Activated CD4-positive, alpha-beta T cell treated with anti-CD3 and anti-CD28 coated beads, Interleukin-2, amount 10 ng/mL, durations not matched to agents 7 days and 5 days (primary cell): ENCODE measurements around the gene NGEF. TPM values are rescaled to one million over a fixed set of nuclear protein-coding genes. Genes with fewer than 3 reads are reported as not detected.

Experiments
- CTCF ChIA-PET: fragments of 350-600 bp; sonication (Branson Sonifier 250); formaldehyde crosslinking; loops from one replicate; lab custom pipeline; 2021; ENCODE audit warnings: antibody characterized with exemption; lab: Charles Lee
- POLR2A ChIA-PET: fragments of 350-600 bp; sonication (Branson Sonifier 250); formaldehyde crosslinking; loops from one replicate; lab custom pipeline; 2021; ENCODE audit warnings: antibody characterized with exemption; lab: Charles Lee
- DNase-seq: peaks from one replicate; pipeline ENCODE4 v3.0.0-alpha.2; 2020
- H3K27ac Mint-ChIP-seq: one replicate; pipeline ENCODE4 v1.8.0; 2021; ENCODE audit warnings: mild to moderate bottlenecking, moderate library complexity, mixed read lengths
- H3K27me3 Mint-ChIP-seq: one replicate; pipeline ENCODE4 v1.8.0; 2021; ENCODE audit warnings: mixed read lengths
- H3K36me3 Mint-ChIP-seq: one replicate; pipeline ENCODE4 v1.8.0; 2021; ENCODE audit warnings: low read depth, mixed read lengths
- H3K4me1 Mint-ChIP-seq: one replicate; pipeline ENCODE4 v1.8.0; 2021; ENCODE audit warnings: mixed read lengths
- H3K4me3 Mint-ChIP-seq: one replicate; pipeline ENCODE4 v1.8.0; 2021; ENCODE audit warnings: mild to moderate bottlenecking, moderate library complexity, mixed read lengths
- H3K9me3 Mint-ChIP-seq: one replicate; pipeline ENCODE4 v1.8.0; 2021; ENCODE audit warnings: mixed read lengths
- total RNA-seq, 2 experiments: library from RNA; stranded (reverse); gene quantifications; one replicate each; pipeline ENCODE4 v1.2.3, GENCODE V29; 2021

NGEF gene
- total RNA-seq, 2 experiments from 2014 or later = not detected

DNA sequence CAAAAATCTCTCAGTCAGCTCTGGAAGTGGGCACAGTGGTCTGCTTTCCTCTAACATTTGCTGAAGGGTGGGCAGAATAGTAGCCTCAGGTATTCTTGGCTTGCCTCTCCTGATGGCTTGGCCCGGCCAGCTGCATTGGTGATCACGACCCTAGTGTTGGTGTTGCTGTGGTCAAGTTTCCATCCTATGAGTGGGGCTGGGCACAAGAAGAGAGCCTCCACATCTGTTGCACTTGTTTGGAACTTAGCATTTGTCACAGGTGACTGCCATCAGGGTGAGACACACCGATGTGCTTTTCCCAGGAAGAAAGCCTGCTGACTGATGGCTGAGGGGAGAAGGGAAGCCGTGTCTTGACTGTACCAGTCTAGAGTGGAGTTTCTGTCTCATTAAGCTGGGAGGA is 176.1 kb downstream of the NGEF start:
- Mint-ChIP-seq H3K9me3 (no peaks in the 10 kb centered on the region), H3K27me3 (no peaks in the 10 kb centered on the region), H3K27ac (peak overlapping the region; percentile 63), H3K4me1 (peaks cover 37% of the 10 kb centered on the region), H3K4me3 (no peak overlapping the region), H3K36me3 (peaks cover 64% of the 10 kb centered on the region)
- ChIA-PET CTCF (interaction anchor here (0.6 to 1.4 kb wide), 3 partner anchors 34 to 223 kb away, joined by 3 read pairs; partner anchors contain the start of gene INPP5D), POLR2A (no interaction called here)
- DNase-seq = no peak

DNA sequence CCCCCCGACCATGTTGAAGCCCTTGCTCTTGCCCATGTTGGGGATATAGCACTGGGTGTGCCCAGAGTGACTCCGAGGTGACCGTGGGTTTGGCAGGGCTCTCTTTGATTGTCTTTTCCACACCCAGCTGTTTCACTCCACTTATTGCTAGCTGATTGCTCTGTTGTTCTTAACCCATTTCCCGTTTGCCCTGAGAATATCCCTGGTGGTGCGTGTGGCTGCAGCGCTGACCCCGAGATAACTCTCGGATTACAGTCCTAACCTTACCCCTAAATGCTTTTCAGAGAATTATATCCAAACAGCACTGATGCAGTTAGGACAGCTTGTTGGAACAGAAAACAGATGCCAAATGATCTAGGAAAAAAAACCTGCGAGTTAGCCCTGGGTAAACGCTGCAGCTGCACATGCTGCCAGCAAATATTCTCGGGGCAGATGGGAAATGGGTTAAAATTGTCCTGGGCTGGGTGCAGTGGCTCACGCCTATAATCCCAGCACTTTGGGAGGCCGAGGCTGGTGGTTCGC is 177.3 kb downstream of the NGEF start:
- ChIA-PET POLR2A (no interaction called here), CTCF (interaction anchor here (0.6 to 1.4 kb wide), 3 partner anchors 128 to 225 kb away, joined by 3 to 4 read pairs (median 3); partner anchors contain the start of gene INPP5D)
- H3K36me3 Mint-ChIP-seq = peaks cover 70% of the 10 kb centered on the region
- H3K4me3 Mint-ChIP-seq = no peak overlapping the region
- no peaks in the 10 kb centered on the region for H3K9me3 Mint-ChIP-seq
- H3K27ac Mint-ChIP-seq = no peak overlapping the region
- DNase-seq = no peak
- H3K4me1 Mint-ChIP-seq = peaks cover 37% of the 10 kb centered on the region
- H3K27me3 Mint-ChIP-seq = no peaks in the 10 kb centered on the region

DNA sequence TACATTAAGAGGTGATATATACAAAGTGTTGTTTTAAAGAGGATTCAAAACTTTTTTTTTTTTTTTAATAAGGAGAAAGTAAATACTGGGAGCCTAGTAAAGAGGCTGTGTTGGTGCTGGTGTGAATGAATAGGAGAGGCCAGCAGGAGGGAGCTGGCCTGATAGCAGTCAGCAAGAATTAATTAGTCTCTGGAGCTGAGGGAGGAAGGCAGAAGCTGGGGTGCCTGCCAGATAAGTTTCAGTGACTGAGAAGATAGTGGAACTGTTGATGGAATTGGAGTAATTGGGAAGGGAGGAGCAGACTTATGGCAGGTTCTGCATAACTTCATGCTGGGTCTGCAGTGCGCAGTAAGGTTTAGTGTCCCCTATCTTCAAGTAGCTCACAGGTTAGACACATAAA is 179.2 kb downstream of the NGEF start:
- no peak for DNase-seq
- H3K36me3 Mint-ChIP-seq = peaks cover 59% of the 10 kb centered on the region
- no peaks in the 10 kb centered on the region for H3K9me3 Mint-ChIP-seq
- peaks cover 19% of the 10 kb centered on the region for H3K4me1 Mint-ChIP-seq
- H3K27ac Mint-ChIP-seq = peak overlapping the region; percentile 14
- no peaks in the 10 kb centered on the region for H3K27me3 Mint-ChIP-seq
- CTCF ChIA-PET = no interaction called here
- no peak overlapping the region for H3K4me3 Mint-ChIP-seq
- POLR2A ChIA-PET = interaction anchor here (0.9 kb wide), 1 partner anchor 8 kb away, joined by 8 read pairs; no protein-coding TSS in a partner anchor

- Mint-ChIP-seq H3K27me3 (no peaks in the 10 kb centered on the region), H3K4me3 (no peak overlapping the region), H3K4me1 (peaks cover 1% of the 10 kb centered on the region), H3K27ac (no peak overlapping the region), H3K36me3 (peaks cover 48% of the 10 kb centered on the region), H3K9me3 (no peaks in the 10 kb centered on the region)
- CTCF ChIA-PET = no interaction called here
- POLR2A ChIA-PET = no interaction called here
- no peak for DNase-seq
Measured at GRCh38 chr2:232831496-232831895, 181.6 kb downstream of the NGEF start.

GRCh38 chr2:232829988-232830387 is 183.1 kb downstream of the NGEF start:
- Mint-ChIP-seq H3K27me3 (no peaks in the 10 kb centered on the region), H3K4me1 (peaks cover 1% of the 10 kb centered on the region), H3K36me3 (peaks cover 55% of the 10 kb centered on the region), H3K4me3 (no peak overlapping the region), H3K27ac (no peak overlapping the region), H3K9me3 (no peaks in the 10 kb centered on the region)
- ChIA-PET POLR2A (interaction anchor here (0.7 kb wide), 1 partner anchor 40 kb away, joined by 3 read pairs; no protein-coding TSS in a partner anchor), CTCF (no interaction called here)
- no peak for DNase-seq

Other genes starting within 250 kb of the NGEF start
- gene KCNJ13, start 236.7 kb downstream of the NGEF start, total RNA-seq = not detected
- gene SNORC, start 143.0 kb downstream of the NGEF start, total RNA-seq = 1 to 10 TPM in 1 of 2 experiments, under 1 TPM in 1; 0.97 to 1.1 TPM
- not detected for gene NEU2, start 19.4 kb upstream of the NGEF start, total RNA-seq
- gene INPP5D, start 47.1 kb upstream of the NGEF start, total RNA-seq = 100 to 1,000 TPM; 121 to 138 TPM
- 10 to 100 TPM; 52.6 to 55.4 TPM for gene ATG16L1, start 238.4 kb upstream of the NGEF start, total RNA-seq